AG04450 (cell line): ENCODE results near the gene TSSK6. TPM values are rescaled to one million over a fixed set of nuclear protein-coding genes. Genes with fewer than 3 reads are reported as not detected.

Experiments used
- CTCF ChIA-PET: fragments of 300-600, 350-600 bp; formaldehyde crosslinking; extraction: SDS; loops from one replicate; lab custom pipeline; 2022; ENCODE audit warnings: antibody characterized with exemption, inconsistent platforms; lab: Charles Lee
- POLR2A ChIA-PET: fragments of 350-600 bp; formaldehyde crosslinking; extraction: SDS; loops from one replicate; lab custom pipeline; 2021; ENCODE audit warnings: antibody characterized with exemption, inconsistent platforms; lab: Yijun Ruan, JAX
- DNase-seq: peaks from one replicate; pipeline ENCODE4 v3.0.0-alpha.2; 2011; ENCODE audit warnings: low read depth, low spot score
- H3K27ac ChIP-seq: one replicate; pipeline ENCODE4 v1.5.1; 2012; ENCODE audit warnings: low read depth, low read length, control low read depth
- H3K27me3 ChIP-seq: one replicate; pipeline ENCODE4 v1.6.0; 2012; ENCODE audit warnings: low read length; ENCODE audit not compliant: control insufficient read depth, insufficient read depth
- H3K4me3 ChIP-seq: 2 replicates; pipeline ENCODE4 v1.5.1; 2011; ENCODE audit warnings: mild to moderate bottlenecking, low read depth, low read length, control low read depth
- H3K9me3 ChIP-seq: 2 replicates; pipeline ENCODE4 v1.5.1; 2012; ENCODE audit warnings: low read length; ENCODE audit not compliant: control insufficient read depth, insufficient read depth
- polyA plus RNA-seq: library from polyadenylated mRNA; depleted of rRNA; stranded (reverse); fragments of >200 nt; gene quantifications from 2 replicates; pipeline ENCODE4 v1.2.3, GENCODE V29; 2011
- TF ChIP-seq, protein P1 (sequence below): IDR thresholded peaks from 2 replicates; pipeline ENCODE4 v1.5.1; 2011; ENCODE audit warnings: low read depth, low read length, control low read depth, inconsistent platforms

TSSK6 gene
- polyA plus RNA-seq, 1 experiment, result 1.0 TPM

GRCh38 chr19:19545707-19546106 is 30.4 kb upstream of the TSSK6 start:
- DNase-seq, result no peak
- ChIA-PET POLR2A (no interaction called here), CTCF (interaction anchor here (1.0 kb wide), 1 partner anchor 9 kb away, joined by 4 read pairs; no protein-coding TSS in a partner anchor)
- H3K27me3 ChIP-seq, result peaks cover 16% of the 10 kb centered on the region
- H3K27ac ChIP-seq, result no peak overlapping the region
- TF ChIP-seq, protein P1, sequence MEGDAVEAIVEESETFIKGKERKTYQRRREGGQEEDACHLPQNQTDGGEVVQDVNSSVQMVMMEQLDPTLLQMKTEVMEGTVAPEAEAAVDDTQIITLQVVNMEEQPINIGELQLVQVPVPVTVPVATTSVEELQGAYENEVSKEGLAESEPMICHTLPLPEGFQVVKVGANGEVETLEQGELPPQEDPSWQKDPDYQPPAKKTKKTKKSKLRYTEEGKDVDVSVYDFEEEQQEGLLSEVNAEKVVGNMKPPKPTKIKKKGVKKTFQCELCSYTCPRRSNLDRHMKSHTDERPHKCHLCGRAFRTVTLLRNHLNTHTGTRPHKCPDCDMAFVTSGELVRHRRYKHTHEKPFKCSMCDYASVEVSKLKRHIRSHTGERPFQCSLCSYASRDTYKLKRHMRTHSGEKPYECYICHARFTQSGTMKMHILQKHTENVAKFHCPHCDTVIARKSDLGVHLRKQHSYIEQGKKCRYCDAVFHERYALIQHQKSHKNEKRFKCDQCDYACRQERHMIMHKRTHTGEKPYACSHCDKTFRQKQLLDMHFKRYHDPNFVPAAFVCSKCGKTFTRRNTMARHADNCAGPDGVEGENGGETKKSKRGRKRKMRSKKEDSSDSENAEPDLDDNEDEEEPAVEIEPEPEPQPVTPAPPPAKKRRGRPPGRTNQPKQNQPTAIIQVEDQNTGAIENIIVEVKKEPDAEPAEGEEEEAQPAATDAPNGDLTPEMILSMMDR, result no peak
- H3K9me3 ChIP-seq, result peaks cover 39% of the 10 kb centered on the region; the same call in 1 of the 2 replicates
- no peak overlapping the region for H3K4me3 ChIP-seq

DNA sequence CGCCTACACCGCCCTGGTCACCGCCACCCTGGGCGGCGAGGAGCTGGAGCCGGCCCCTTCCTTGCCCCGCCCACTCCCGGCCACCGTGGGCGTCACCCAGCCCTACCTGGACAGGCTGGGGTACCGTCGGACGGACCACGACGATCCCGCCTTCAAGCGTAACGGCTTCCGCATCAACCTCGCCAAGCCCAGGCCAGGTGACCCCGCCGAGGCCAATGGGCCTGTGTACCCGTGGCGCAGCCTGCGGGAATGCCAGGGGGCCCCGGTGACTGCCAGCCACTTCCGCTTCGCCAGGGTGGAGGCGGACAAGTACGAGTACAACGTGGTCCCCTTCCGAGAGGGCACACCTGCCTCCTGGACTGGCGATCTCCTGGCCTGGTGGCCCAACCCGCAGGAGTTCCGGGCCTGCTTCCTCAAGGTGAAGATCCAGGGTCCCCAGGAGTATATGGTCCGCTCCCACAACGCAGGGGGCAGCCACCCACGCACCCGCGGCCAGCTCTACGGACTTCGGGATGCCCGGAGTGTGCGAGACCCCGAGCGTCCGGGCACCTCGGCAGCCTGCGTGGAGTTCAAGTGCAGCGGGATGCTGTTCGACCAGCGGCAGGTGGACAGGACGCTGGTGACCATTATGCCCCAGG is 29.7 kb upstream of the TSSK6 start:
- no peak for DNase-seq
- Histone ChIP-seq H3K27me3 (peaks cover 15% of the 10 kb centered on the region), H3K9me3 (peaks cover 39% of the 10 kb centered on the region; the same call in 1 of the 2 replicates), H3K4me3 (no peak overlapping the region), H3K27ac (no peak overlapping the region)
- TF ChIP-seq, protein P1, result no peak
- ChIA-PET POLR2A (no interaction called here), CTCF (no interaction called here)

DNA sequence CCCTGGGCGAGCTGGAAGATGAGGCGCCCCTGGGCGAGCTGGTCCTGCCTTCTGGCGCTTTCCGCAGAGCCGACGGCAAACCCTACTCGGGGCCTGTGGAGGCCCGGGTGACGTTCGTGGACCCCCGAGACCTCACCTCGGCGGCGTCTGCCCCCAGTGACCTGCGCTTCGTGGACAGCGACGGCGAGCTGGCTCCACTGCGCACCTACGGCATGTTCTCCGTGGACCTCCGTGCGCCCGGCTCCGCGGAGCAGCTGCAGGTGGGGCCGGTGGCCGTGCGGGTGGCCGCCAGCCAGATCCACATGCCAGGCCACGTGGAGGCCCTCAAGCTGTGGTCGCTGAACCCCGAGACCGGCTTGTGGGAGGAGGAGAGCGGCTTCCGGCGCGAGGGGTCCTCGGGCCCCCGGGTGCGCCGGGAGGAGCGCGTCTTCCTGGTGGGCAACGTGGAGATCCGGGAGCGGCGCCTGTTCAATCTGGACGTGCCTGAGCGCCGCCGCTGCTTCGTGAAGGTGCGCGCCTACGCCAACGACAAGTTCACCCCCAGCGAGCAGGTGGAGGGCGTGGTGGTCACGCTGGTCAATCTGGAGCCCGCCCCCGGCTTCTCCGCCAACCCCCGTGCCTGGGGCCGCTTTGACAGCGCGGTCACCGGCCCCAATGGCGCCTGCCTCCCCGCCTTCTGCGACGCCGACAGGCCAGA is 29.1 kb upstream of the TSSK6 start:
- Histone ChIP-seq H3K9me3 (peaks cover 43% of the 10 kb centered on the region; the same call in 1 of the 2 replicates), H3K4me3 (no peak overlapping the region), H3K27me3 (peaks cover 20% of the 10 kb centered on the region), H3K27ac (no peak overlapping the region)
- CTCF ChIA-PET, result interaction anchor here (1.3 kb wide), 1 partner anchor 8 kb away, joined by 5 read pairs; no protein-coding TSS in a partner anchor
- DNase-seq, result no peak
- TF ChIP-seq, protein P1, result no peak
- POLR2A ChIA-PET, result no interaction called here

DNA sequence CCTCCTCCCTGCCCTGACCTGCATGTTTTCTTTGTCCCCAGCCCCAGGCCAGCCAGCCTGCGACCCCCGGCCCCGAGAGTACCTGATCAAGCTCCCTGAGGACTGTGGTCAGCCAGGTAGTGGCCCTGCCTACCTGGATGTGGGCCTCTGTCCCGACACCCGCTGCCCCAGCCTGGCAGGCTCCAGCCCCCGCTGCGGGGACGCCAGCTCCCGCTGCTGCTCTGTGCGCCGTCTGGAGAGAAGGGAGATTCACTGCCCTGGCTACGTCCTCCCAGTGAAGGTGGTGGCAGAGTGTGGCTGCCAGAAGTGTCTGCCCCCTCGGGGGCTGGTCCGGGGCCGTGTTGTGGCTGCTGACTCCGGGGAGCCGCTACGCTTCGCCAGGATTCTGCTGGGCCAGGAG is 28.3 kb upstream of the TSSK6 start:
- H3K4me3 ChIP-seq, result no peak overlapping the region
- H3K27ac ChIP-seq, result no peak overlapping the region
- peaks cover 40% of the 10 kb centered on the region; the same call in 1 of the 2 replicates for H3K9me3 ChIP-seq
- POLR2A ChIA-PET, result no interaction called here
- peaks cover 22% of the 10 kb centered on the region for H3K27me3 ChIP-seq
- DNase-seq, result no peak
- CTCF ChIA-PET, result interaction anchor here (1.3 kb wide), 1 partner anchor 9 kb away, joined by 5 read pairs; no protein-coding TSS in a partner anchor
- TF ChIP-seq, protein P1, result no peak

- Histone ChIP-seq H3K4me3 (no peak overlapping the region), H3K27ac (no peak overlapping the region), H3K9me3 (peaks cover 40% of the 10 kb centered on the region; the same call in 1 of the 2 replicates), H3K27me3 (peaks cover 22% of the 10 kb centered on the region)
- TF ChIP-seq, protein P1, result no peak
- no peak for DNase-seq
- POLR2A ChIA-PET, result no interaction called here
- CTCF ChIA-PET, result interaction anchor here (0.6 to 1.3 kb wide), 2 partner anchors 9 to 10 kb away, joined by 3 to 5 read pairs; no protein-coding TSS in a partner anchor
These were observed 27.8 kb upstream of the TSSK6 start for GRCh38 chr19:19543101-19543500.
